GM12891 (cell line): ENCODE results near the gene CLPTM1.

Experiments
- POLR2A ChIP-seq: IDR thresholded peaks from 2 replicates; pipeline ENCODE4 v1.6.1; 2011; ENCODE audit warnings: low read depth, low read length, control low read depth
- POLR2AphosphoS5 ChIP-seq: IDR thresholded peaks from 2 replicates; pipeline ENCODE4 v1.6.1; 2011; ENCODE audit warnings: low read depth, low read length, control low read depth
- SPI1 ChIP-seq: IDR thresholded peaks from 2 replicates; pipeline ENCODE4 v1.6.1; 2011; ENCODE audit warnings: low read depth, low read length, control low read depth
- TAF1 ChIP-seq: IDR thresholded peaks from 2 replicates; pipeline ENCODE4 v1.6.1; 2011; ENCODE audit warnings: low read depth, low read length, control low read depth

DNA sequence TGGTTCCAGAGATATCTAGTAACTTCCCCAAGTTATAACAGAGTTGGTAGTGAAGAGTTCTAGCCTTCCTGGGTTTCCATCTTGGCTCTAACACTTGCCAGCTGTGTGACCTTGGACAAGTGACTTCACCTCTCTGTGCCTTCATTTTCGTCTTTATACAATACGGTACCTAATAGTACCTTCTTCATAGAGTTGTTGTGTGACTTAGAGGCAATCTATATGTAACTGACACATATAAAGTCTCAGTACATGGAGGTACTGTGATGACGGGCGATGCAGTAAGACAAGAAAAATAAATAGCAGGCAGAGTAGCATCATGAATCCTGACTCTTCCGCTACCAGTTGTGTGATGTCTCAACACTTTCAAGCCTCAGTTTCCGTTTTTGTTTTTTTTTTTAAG lies 75.6 kb downstream of the CLPTM1 start:
- TF ChIP-seq POLR2A (no peak), TAF1 (no peak), POLR2AphosphoS5 (no peak), SPI1 (no peak)
